Measurements from ENCODE around the gene ZCCHC7. TPM values are rescaled to one million over a fixed set of nuclear protein-coding genes. Genes with fewer than 3 reads are reported as not detected.

ZCCHC7 gene
- polyA plus RNA-seq, 3 donors: 8.7 to 12.9 (median 12.5) TPM

- H3K4me2 ChIP-seq (replicated peaks; ENCODE audit: extremely low read depth, low read length, poor library complexity, severe bottlenecking): no peak overlapping the region
- no peak overlapping the region for H3K4me3 ChIP-seq (replicated peaks in 1 of 3; ENCODE audit: low read depth in 2 of 3, low read length in 3 of 3)
- no peaks in the 10 kb centered on the region for H3K9me3 ChIP-seq (replicated peaks in 1 of 2; ENCODE audit: control insufficient read depth in 1 of 2, insufficient read depth in 1 of 2, low read length in 2 of 2)
- Mint-ChIP-seq H3K27ac (no peak overlapping the region), H3K36me3 (peaks cover 37 to 53% of the 10 kb centered on the region in 2 donors), H3K4me1 (peaks cover 4% of the 10 kb centered on the region), H3K9me3 (no peaks in the 10 kb centered on the region), H3K4me3 (no peak overlapping the region), H3K27me3 (ENCODE audit: low read depth in 3 of 3) (peaks cover 0 to 2% (median 0%) of the 10 kb centered on the region in 3 donors)
- peaks cover 0 to 21% of the 10 kb centered on the region in 2 donors for H3K36me3 ChIP-seq (replicated peaks in 1 of 2; ENCODE audit: control insufficient read depth in 1 of 2, insufficient read depth in 2 of 2, low read length in 2 of 2)
- intact Hi-C loops (cut with micrococcal nuclease): no loop called here
- no CpG with 5 or more reads among the region's 1 CpG for WGBS (ENCODE audit: insufficient coverage)
- H3K79me2 ChIP-seq (ENCODE audit: insufficient read depth, low read length): no peaks in the 10 kb centered on the region
- H3K9ac ChIP-seq (ENCODE audit: insufficient read depth, low read length, poor library complexity, severe bottlenecking): no peak overlapping the region
- no peaks in the 10 kb centered on the region for H3K27me3 ChIP-seq (ENCODE audit: control insufficient read depth in 2 of 2, insufficient read depth in 2 of 2, low read length in 2 of 2)
- no peaks in the 10 kb centered on the region for H4K20me1 ChIP-seq (ENCODE audit: insufficient read depth, low read length)
- no peak overlapping the region for H3K27ac ChIP-seq (ENCODE audit: low read depth in 1 of 2, low read length in 2 of 2)
- no peak for TF ChIP-seq CTCF (IDR thresholded peaks at IDR 0.05)
- no peak overlapping the region for H2AFZ ChIP-seq (ENCODE audit: insufficient read depth, low read depth, low read length, poor library complexity, severe bottlenecking)
- H3K4me1 ChIP-seq (ENCODE audit: control insufficient read depth in 1 of 2, insufficient read depth in 2 of 2, low read length in 2 of 2): no peaks in the 10 kb centered on the region
- no peak for DNase-seq
Observed at GRCh38 chr9:37165644-37166043, 45.3 kb downstream of the ZCCHC7 start.

GRCh38 chr9:37167456-37168047, 47.2 kb downstream of the ZCCHC7 start:
- no peak overlapping the region for H3K4me2 ChIP-seq (replicated peaks; ENCODE audit: extremely low read depth, low read length, poor library complexity, severe bottlenecking)
- H2AFZ ChIP-seq (ENCODE audit: insufficient read depth, low read depth, low read length, poor library complexity, severe bottlenecking): no peak overlapping the region
- Mint-ChIP-seq H3K9me3 (no peaks in the 10 kb centered on the region), H3K4me3 (no peak overlapping the region), H3K27me3 (ENCODE audit: low read depth in 3 of 3) (peaks cover 0 to 2% (median 0%) of the 10 kb centered on the region in 3 donors), H3K4me1 (peaks cover 4% of the 10 kb centered on the region), H3K36me3 (peaks cover 38 to 45% of the 10 kb centered on the region in 2 donors), H3K27ac (peak overlapping the region in 1 of 7 donors; percentile 10)
- no peaks in the 10 kb centered on the region for H3K27me3 ChIP-seq (ENCODE audit: control insufficient read depth in 2 of 2, insufficient read depth in 2 of 2, low read length in 2 of 2)
- intact Hi-C loops (cut with micrococcal nuclease): no loop called here
- no peaks in the 10 kb centered on the region for H3K4me1 ChIP-seq (ENCODE audit: control insufficient read depth in 1 of 2, insufficient read depth in 2 of 2, low read length in 2 of 2)
- no peak overlapping the region for H3K4me3 ChIP-seq (replicated peaks in 1 of 3; ENCODE audit: low read depth in 2 of 3, low read length in 3 of 3)
- no peak overlapping the region for H3K27ac ChIP-seq (ENCODE audit: low read depth in 1 of 2, low read length in 2 of 2)
- H3K36me3 ChIP-seq (replicated peaks in 1 of 2; ENCODE audit: control insufficient read depth in 1 of 2, insufficient read depth in 2 of 2, low read length in 2 of 2): peaks cover 0 to 23% of the 10 kb centered on the region in 2 donors
- H3K9me3 ChIP-seq (replicated peaks in 1 of 2; ENCODE audit: control insufficient read depth in 1 of 2, insufficient read depth in 1 of 2, low read length in 2 of 2): no peaks in the 10 kb centered on the region
- no peak for DNase-seq
- no peak overlapping the region for H3K9ac ChIP-seq (ENCODE audit: insufficient read depth, low read length, poor library complexity, severe bottlenecking)
- no peak for TF ChIP-seq CTCF (IDR thresholded peaks at IDR 0.05)
- peaks cover 4% of the 10 kb centered on the region for H4K20me1 ChIP-seq (ENCODE audit: insufficient read depth, low read length)
- no CpG with 5 or more reads among the region's 2 CpGs for WGBS (ENCODE audit: insufficient coverage)
- no peaks in the 10 kb centered on the region for H3K79me2 ChIP-seq (ENCODE audit: insufficient read depth, low read length)
